DOHH2 (cell line): ENCODE measurements around the gene CNGA3.

Source experiments
- H3F3A ChIP-seq: fragments of 200-600 bp; sonication (generic), shearing (Covaris generic); 2 replicates; pipeline ENCODE4 v1.6.0; 2016; ENCODE audit warnings: antibody characterized with exemption, mild to moderate bottlenecking; ENCODE audit not compliant: control insufficient read depth, insufficient read depth
- H3K27ac ChIP-seq: fragments of 200-600 bp; sonication (generic); 2 replicates; pipeline ENCODE4 v1.5.1; 2014; ENCODE audit warnings: low read depth, mild to moderate bottlenecking, low read length, moderate library complexity
- H3K27me3 ChIP-seq: fragments of 200-600 bp; sonication (generic); 2 replicates; pipeline ENCODE4 v1.6.1; 2014; ENCODE audit warnings: mild to moderate bottlenecking, low read length, mixed read lengths; ENCODE audit not compliant: control insufficient read depth
- H3K36me3 ChIP-seq: fragments of 200-600 bp; sonication (generic); 2 replicates; pipeline ENCODE4 v1.6.1; 2014; ENCODE audit warnings: mild to moderate bottlenecking, low read length, moderate library complexity, mixed read lengths; ENCODE audit not compliant: control insufficient read depth
- H3K4me1 ChIP-seq: fragments of 200-600 bp; sonication (generic); 2 replicates; pipeline ENCODE4 v1.6.1; 2014; ENCODE audit warnings: mild to moderate bottlenecking, low read length, mixed read lengths; ENCODE audit not compliant: control insufficient read depth
- H3K4me2 ChIP-seq: fragments of 200-600 bp; sonication (generic); 2 replicates; pipeline ENCODE4 v1.6.0; 2014; ENCODE audit warnings: mild to moderate bottlenecking, low read length, moderate library complexity
- H3K4me3 ChIP-seq: fragments of 200-600 bp; sonication (generic); 2 replicates; pipeline ENCODE4 v1.5.1; 2014; ENCODE audit warnings: mild to moderate bottlenecking, low read length, mixed read lengths
- H3K79me2 ChIP-seq: fragments of 200-600 bp; sonication (generic); 2 replicates; pipeline ENCODE4 v1.6.1; 2014; ENCODE audit warnings: mild to moderate bottlenecking, low read length, mixed read lengths; ENCODE audit not compliant: control insufficient read depth
- H3K9me2 ChIP-seq: fragments of 200-600 bp; sonication (generic); replicated peaks from 2 replicates; pipeline ENCODE4 v1.6.1; 2014; ENCODE audit warnings: mild to moderate bottlenecking, low read length, mixed read lengths; ENCODE audit not compliant: control insufficient read depth
- H3K9me3 ChIP-seq: fragments of 200-600 bp; sonication (generic); 2 replicates; pipeline ENCODE4 v1.6.1; 2014; ENCODE audit warnings: antibody characterized with exemption, low read length, mixed read lengths; ENCODE audit not compliant: control insufficient read depth, insufficient read depth
- H4K20me1 ChIP-seq: fragments of 200-600 bp; sonication (generic); 2 replicates; pipeline ENCODE4 v1.6.0; 2014; ENCODE audit warnings: low read depth, mild to moderate bottlenecking, antibody characterized with exemption, low read length, moderate library complexity; ENCODE audit not compliant: control insufficient read depth, insufficient read depth
- EZH2phosphoT487 ChIP-seq: fragments of 200-600 bp; sonication (generic); IDR thresholded peaks from 2 replicates; pipeline ENCODE4 v1.6.1; 2017; ENCODE audit warnings: borderline replicate concordance, mild to moderate bottlenecking, antibody characterized with exemption, low read length, moderate library complexity, mixed read lengths
- TF ChIP-seq, protein P1 (sequence below): fragments of 200-600 bp; sonication (generic); IDR thresholded peaks from one replicate; pipeline ENCODE4 v1.5.1; 2014; ENCODE audit warnings: antibody characterized with exemption, mild to moderate bottlenecking, low read depth, low read length; ENCODE audit not compliant: poor library complexity, severe bottlenecking

Gene CNGA3

DNA sequence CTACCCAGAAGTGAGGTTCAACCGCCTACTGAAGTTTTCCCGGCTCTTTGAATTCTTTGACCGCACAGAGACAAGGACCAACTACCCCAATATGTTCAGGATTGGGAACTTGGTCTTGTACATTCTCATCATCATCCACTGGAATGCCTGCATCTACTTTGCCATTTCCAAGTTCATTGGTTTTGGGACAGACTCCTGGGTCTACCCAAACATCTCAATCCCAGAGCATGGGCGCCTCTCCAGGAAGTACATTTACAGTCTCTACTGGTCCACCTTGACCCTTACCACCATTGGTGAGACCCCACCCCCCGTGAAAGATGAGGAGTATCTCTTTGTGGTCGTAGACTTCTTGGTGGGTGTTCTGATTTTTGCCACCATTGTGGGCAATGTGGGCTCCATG is 49.7 kb downstream of the CNGA3 start:
- H3K27me3 ChIP-seq, result peaks cover 8% of the 10 kb centered on the region
- H3K79me2 ChIP-seq, result no peaks in the 10 kb centered on the region
- H3K9me2 ChIP-seq, result no peaks in the 10 kb centered on the region
- no peaks in the 10 kb centered on the region for H3K36me3 ChIP-seq
- H3K4me3 ChIP-seq, result no peak overlapping the region
- no peaks in the 10 kb centered on the region for H3K4me1 ChIP-seq
- H3K27ac ChIP-seq, result no peak overlapping the region
- H3F3A ChIP-seq, result no peaks in the 10 kb centered on the region
- no peak for TF ChIP-seq EZH2phosphoT487
- TF ChIP-seq, protein P1, sequence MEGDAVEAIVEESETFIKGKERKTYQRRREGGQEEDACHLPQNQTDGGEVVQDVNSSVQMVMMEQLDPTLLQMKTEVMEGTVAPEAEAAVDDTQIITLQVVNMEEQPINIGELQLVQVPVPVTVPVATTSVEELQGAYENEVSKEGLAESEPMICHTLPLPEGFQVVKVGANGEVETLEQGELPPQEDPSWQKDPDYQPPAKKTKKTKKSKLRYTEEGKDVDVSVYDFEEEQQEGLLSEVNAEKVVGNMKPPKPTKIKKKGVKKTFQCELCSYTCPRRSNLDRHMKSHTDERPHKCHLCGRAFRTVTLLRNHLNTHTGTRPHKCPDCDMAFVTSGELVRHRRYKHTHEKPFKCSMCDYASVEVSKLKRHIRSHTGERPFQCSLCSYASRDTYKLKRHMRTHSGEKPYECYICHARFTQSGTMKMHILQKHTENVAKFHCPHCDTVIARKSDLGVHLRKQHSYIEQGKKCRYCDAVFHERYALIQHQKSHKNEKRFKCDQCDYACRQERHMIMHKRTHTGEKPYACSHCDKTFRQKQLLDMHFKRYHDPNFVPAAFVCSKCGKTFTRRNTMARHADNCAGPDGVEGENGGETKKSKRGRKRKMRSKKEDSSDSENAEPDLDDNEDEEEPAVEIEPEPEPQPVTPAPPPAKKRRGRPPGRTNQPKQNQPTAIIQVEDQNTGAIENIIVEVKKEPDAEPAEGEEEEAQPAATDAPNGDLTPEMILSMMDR, result no peak
- H4K20me1 ChIP-seq, result no peaks in the 10 kb centered on the region
- H3K4me2 ChIP-seq, result no peak overlapping the region
- no peaks in the 10 kb centered on the region for H3K9me3 ChIP-seq

DNA sequence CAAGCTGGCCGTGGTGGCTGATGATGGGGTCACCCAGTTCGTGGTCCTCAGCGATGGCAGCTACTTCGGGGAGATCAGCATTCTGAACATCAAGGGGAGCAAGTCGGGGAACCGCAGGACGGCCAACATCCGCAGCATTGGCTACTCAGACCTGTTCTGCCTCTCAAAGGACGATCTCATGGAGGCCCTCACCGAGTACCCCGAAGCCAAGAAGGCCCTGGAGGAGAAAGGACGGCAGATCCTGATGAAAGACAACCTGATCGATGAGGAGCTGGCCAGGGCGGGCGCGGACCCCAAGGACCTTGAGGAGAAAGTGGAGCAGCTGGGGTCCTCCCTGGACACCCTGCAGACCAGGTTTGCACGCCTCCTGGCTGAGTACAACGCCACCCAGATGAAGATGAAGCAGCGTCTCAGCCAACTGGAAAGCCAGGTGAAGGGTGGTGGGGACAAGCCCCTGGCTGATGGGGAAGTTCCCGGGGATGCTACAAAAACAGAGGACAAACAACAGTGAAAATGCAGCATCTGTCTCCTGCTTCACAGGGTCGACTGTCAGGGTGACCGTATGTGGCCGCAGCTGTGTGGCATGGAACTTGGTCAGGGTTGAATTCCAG is 50.6 kb downstream of the CNGA3 start:
- Histone ChIP-seq H3K79me2 (no peaks in the 10 kb centered on the region), H4K20me1 (no peaks in the 10 kb centered on the region), H3K4me1 (no peaks in the 10 kb centered on the region), H3K27me3 (peaks cover 16% of the 10 kb centered on the region), H3K4me3 (no peak overlapping the region), H3K4me2 (no peak overlapping the region), H3K9me2 (no peaks in the 10 kb centered on the region), H3F3A (no peaks in the 10 kb centered on the region), H3K27ac (no peak overlapping the region), H3K9me3 (no peaks in the 10 kb centered on the region), H3K36me3 (no peaks in the 10 kb centered on the region)
- TF ChIP-seq EZH2phosphoT487, result no peak
- TF ChIP-seq, protein P1, result no peak

DNA sequence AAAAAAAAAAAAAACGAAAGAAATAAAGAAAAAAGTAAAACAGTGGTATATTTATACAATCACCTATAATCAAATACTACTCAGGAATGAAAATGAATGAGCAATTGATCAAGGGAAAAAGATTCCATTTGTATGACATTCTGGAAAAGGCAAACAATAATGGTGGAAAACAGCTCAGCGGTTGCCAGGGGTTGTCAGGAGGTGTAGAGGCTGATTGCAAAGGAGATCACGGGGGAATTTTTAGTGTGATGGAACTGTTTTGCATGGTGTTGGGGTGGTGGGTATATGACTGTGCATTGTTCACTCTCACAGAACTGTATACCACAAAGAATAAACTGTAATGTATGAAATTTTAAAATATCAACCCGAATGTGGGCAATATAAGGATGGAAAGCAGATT is 52.9 kb downstream of the CNGA3 start:
- H3F3A ChIP-seq, result no peaks in the 10 kb centered on the region
- no peaks in the 10 kb centered on the region for H4K20me1 ChIP-seq
- H3K9me3 ChIP-seq, result no peaks in the 10 kb centered on the region
- H3K4me1 ChIP-seq, result no peaks in the 10 kb centered on the region
- no peaks in the 10 kb centered on the region for H3K36me3 ChIP-seq
- H3K27me3 ChIP-seq, result peaks cover 37% of the 10 kb centered on the region
- no peaks in the 10 kb centered on the region for H3K79me2 ChIP-seq
- no peaks in the 10 kb centered on the region for H3K9me2 ChIP-seq
- no peak overlapping the region for H3K4me3 ChIP-seq
- no peak overlapping the region for H3K27ac ChIP-seq
- TF ChIP-seq, protein P1, result no peak
- TF ChIP-seq EZH2phosphoT487, result no peak
- H3K4me2 ChIP-seq, result no peak overlapping the region
